GM18868 (cell line): ENCODE results near the gene IVNS1ABP.
"Not testable (repeated sequence)": the region's sequence is repeated elsewhere in the genome, so short reads cannot be mapped to it uniquely, and the experiment has no call there.

Source experiments
- ATAC-seq: cut with Tn5 transposase; IDR thresholded peaks from one replicate; pipeline ENCODE4 v1.9.1; 2021; ENCODE audit warnings: mild to moderate bottlenecking, moderate library complexity; ENCODE audit not compliant: unreplicated experiment

The IVNS1ABP gene

GRCh38 chr1:185258676-185259075 lies 58.4 kb downstream of the IVNS1ABP start:
- ATAC-seq, result no peak

- no peak for ATAC-seq
Observed at GRCh38 chr1:185257950-185258208, 59.2 kb downstream of the IVNS1ABP start.

GRCh38 chr1:185257116-185257949 lies 59.7 kb downstream of the IVNS1ABP start:
- not testable (repeated sequence) for ATAC-seq

GRCh38 chr1:185255595-185255994 lies 61.4 kb downstream of the IVNS1ABP start:
- ATAC-seq, result not testable (repeated sequence)

- not testable (repeated sequence) for ATAC-seq
Observed at GRCh38 chr1:185252404-185252803, 64.6 kb downstream of the IVNS1ABP start.

GRCh38 chr1:185251928-185252327 lies 65.1 kb downstream of the IVNS1ABP start:
- ATAC-seq, result not testable (repeated sequence)

- ATAC-seq, result no peak
Observed at GRCh38 chr1:185250063-185250462, 67.0 kb downstream of the IVNS1ABP start.

GRCh38 chr1:185249563-185249962 lies 67.5 kb downstream of the IVNS1ABP start:
- ATAC-seq, result no peak
